ENCODE measurements around the gene LRRFIP1.
"Not testable (repeated sequence)": the region's sequence is repeated elsewhere in the genome, so short reads cannot be mapped to it uniquely, and the experiment has no call there.

LRRFIP1 gene

GRCh38 chr2:237597196-237598145 is 29.9 kb upstream of the LRRFIP1 start:
- no peak for DNase-seq

GRCh38 chr2:237598468-237599208 is 28.7 kb upstream of the LRRFIP1 start:
- no peak for DNase-seq

- DNase-seq: no peak
These were observed 27.8 kb upstream of the LRRFIP1 start for GRCh38 chr2:237599465-237600110.

GRCh38 chr2:237600205-237600846 is 27.1 kb upstream of the LRRFIP1 start:
- DNase-seq: no peak

GRCh38 chr2:237601453-237602116 is 25.8 kb upstream of the LRRFIP1 start:
- no peak for DNase-seq

- DNase-seq: no peak
These were observed 25.0 kb upstream of the LRRFIP1 start for GRCh38 chr2:237602409-237602808.

- no peak for DNase-seq
These were observed 24.2 kb upstream of the LRRFIP1 start for GRCh38 chr2:237603049-237603717.

- DNase-seq: no peak
These were observed 23.5 kb upstream of the LRRFIP1 start for GRCh38 chr2:237603718-237604362.

- DNase-seq: no peak
These were observed 23.0 kb upstream of the LRRFIP1 start for GRCh38 chr2:237604391-237604790.

GRCh38 chr2:237604960-237605359 is 22.4 kb upstream of the LRRFIP1 start:
- no peak for DNase-seq

- DNase-seq: not testable (repeated sequence)
These were observed 20.9 kb upstream of the LRRFIP1 start for GRCh38 chr2:237606522-237606921.

- no peak for DNase-seq
These were observed 14.6 kb upstream of the LRRFIP1 start for GRCh38 chr2:237612527-237613357.

- DNase-seq: no peak
These were observed 13.7 kb upstream of the LRRFIP1 start for GRCh38 chr2:237613679-237614078.

GRCh38 chr2:237614151-237614720 is 13.2 kb upstream of the LRRFIP1 start:
- no peak for DNase-seq

GRCh38 chr2:237615631-237616249 is 11.6 kb upstream of the LRRFIP1 start:
- no peak for DNase-seq

- DNase-seq: no peak
These were observed 11.0 kb upstream of the LRRFIP1 start for GRCh38 chr2:237616373-237616733.

- no peak for DNase-seq
These were observed 10.4 kb upstream of the LRRFIP1 start for GRCh38 chr2:237616734-237617586.

- no peak for DNase-seq
These were observed 9.8 kb upstream of the LRRFIP1 start for GRCh38 chr2:237617587-237617982.

GRCh38 chr2:237618449-237618848 is 8.9 kb upstream of the LRRFIP1 start:
- no peak for DNase-seq
